NB4 (cell line): ENCODE results near the gene CAMP.

Experiments used
- CTCF ChIP-seq: IDR thresholded peaks from one replicate; pipeline ENCODE4 v1.5.1; 2012; ENCODE audit warnings: low read depth, low read length
- MYC ChIP-seq: IDR thresholded peaks from 2 replicates; pipeline ENCODE4 v1.6.1; 2011; ENCODE audit warnings: low read depth, low read length
- POLR2A ChIP-seq: IDR thresholded peaks from 2 replicates; pipeline ENCODE4 v1.6.1; 2011; ENCODE audit warnings: mild to moderate bottlenecking; ENCODE audit not compliant: insufficient read length; ENCODE audit errors: extremely low read depth

DNA sequence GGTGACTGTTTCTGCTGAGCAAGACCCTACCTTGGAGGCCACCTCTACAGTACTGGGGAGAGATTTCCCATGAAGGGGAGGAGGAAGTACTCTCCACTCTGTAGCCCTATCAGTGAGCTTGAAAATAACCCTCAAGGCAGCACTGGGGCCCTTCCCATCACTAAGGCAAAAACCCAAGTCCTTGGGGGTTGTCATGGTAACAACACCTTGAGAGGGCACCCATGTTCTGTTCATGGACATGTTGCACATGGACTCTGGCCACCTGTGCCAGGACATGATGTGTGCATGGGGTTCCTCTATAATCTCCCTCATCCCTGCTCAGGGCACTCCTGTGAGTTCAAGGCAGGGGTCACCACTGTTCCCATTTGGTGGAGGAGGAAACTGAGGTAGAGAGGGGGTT, 24.2 kb upstream of the CAMP start:
- TF ChIP-seq CTCF = no peak
- no peak for TF ChIP-seq POLR2A
- no peak for TF ChIP-seq MYC
